GM23248 (cell line): Measurements from ENCODE around the gene GBP3.

Experiments
- EZH2 ChIP-seq: fragments of 200-600 bp; sonication (generic); IDR thresholded peaks from 2 replicates; pipeline ENCODE4 v1.6.1; 2018; ENCODE audit warnings: antibody characterized with exemption, mild to moderate bottlenecking; ENCODE audit not compliant: insufficient read depth, poor library complexity, severe bottlenecking
- EZH2phosphoT487 ChIP-seq: fragments of 200-600 bp; sonication (generic); IDR thresholded peaks from 2 replicates; pipeline ENCODE4 v1.6.1; 2018; ENCODE audit warnings: antibody characterized with exemption, moderate library complexity, mild to moderate bottlenecking, low read depth; ENCODE audit not compliant: insufficient read depth

DNA sequence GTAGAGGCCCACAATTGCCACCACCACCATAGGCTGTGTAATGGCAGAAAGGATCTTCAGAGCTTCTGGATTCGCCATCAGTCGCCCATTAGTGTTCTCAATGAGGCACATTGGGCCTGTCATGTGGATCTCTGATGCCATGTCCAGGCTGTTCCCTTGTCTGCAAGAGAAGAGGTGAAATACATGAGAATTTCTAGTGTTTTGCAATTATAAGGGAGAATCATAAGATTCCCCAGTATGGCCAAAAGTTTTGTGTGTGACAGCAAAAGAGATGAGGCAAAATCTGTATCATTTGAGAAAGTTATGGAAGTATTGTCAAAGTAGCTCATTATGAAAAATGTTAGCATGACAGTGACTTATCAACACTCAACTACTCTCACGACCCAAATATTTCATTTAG is 40.4 kb upstream of the GBP3 start:
- no peak for TF ChIP-seq EZH2
- no peak for TF ChIP-seq EZH2phosphoT487
